AG09309 (cell line): ENCODE results near the gene SLC25A21.

Source experiments
- DNase-seq: peaks from one replicate; pipeline ENCODE4 v3.0.0-alpha.2; 2010; ENCODE audit warnings: low read depth
- H3K4me3 ChIP-seq: 2 replicates; pipeline ENCODE4 v1.5.1; 2011; ENCODE audit warnings: mild to moderate bottlenecking, low read depth, low read length, moderate library complexity; ENCODE audit not compliant: control insufficient read depth
- TF ChIP-seq, protein P1 (sequence below): IDR thresholded peaks from 2 replicates; pipeline ENCODE4 v1.5.1; 2011; ENCODE audit warnings: mild to moderate bottlenecking, low read depth, low read length, inconsistent platforms; ENCODE audit not compliant: insufficient read depth, control insufficient read depth; ENCODE audit errors: missing control alignments

Gene SLC25A21

DNA sequence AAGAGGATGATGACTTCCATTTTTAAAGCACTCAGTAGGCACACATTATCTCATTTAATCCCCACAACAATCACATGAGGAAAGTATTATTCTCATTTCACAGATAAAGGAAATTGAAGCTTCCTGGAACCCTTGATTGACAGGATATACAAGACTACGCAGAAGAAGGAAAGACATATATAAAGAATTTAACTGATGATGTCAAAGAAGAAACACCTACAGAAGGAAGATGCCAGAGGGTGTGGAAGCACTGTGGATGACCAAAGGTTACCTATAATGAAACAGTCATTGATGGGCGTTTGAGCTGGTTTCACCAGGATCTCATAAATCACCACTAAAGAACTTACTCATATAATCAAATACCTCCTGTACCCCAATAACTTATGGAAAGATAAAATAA lies 197.4 kb downstream of the SLC25A21 start:
- TF ChIP-seq, protein P1, sequence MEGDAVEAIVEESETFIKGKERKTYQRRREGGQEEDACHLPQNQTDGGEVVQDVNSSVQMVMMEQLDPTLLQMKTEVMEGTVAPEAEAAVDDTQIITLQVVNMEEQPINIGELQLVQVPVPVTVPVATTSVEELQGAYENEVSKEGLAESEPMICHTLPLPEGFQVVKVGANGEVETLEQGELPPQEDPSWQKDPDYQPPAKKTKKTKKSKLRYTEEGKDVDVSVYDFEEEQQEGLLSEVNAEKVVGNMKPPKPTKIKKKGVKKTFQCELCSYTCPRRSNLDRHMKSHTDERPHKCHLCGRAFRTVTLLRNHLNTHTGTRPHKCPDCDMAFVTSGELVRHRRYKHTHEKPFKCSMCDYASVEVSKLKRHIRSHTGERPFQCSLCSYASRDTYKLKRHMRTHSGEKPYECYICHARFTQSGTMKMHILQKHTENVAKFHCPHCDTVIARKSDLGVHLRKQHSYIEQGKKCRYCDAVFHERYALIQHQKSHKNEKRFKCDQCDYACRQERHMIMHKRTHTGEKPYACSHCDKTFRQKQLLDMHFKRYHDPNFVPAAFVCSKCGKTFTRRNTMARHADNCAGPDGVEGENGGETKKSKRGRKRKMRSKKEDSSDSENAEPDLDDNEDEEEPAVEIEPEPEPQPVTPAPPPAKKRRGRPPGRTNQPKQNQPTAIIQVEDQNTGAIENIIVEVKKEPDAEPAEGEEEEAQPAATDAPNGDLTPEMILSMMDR: no peak
- no peak overlapping the region for H3K4me3 ChIP-seq
- DNase-seq: no peak

DNA sequence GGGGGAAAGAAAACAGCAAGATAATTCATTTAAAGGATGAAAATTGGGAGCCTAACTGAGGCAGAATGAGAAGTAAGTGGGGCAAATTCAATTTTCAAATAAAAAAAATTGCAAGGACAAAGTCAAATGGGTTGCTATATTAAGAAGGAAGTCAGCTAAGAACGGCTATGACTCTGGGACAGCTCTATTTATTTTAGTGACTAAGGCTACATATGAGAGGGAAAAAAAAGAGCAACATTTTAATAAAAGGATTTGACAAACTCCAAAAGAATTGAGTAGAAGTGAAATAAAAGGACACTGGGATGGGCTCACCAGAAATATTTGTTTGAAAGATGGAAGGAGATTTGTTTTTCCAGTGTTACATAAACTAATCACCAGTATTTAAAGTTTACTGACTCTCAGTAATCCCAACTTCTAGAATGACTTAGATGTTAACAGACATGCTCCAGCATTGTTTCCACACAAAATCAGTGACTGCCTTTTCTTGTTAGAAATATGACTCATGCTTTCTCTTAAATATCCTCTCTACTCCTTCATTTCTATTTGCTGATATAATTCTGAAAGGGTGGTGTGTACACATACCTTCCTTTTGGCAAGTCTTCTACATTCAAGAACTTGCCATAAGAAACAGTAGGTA lies 198.5 kb downstream of the SLC25A21 start:
- DNase-seq: peak; percentile 38
- H3K4me3 ChIP-seq: no peak overlapping the region
- TF ChIP-seq, protein P1: no peak

DNA sequence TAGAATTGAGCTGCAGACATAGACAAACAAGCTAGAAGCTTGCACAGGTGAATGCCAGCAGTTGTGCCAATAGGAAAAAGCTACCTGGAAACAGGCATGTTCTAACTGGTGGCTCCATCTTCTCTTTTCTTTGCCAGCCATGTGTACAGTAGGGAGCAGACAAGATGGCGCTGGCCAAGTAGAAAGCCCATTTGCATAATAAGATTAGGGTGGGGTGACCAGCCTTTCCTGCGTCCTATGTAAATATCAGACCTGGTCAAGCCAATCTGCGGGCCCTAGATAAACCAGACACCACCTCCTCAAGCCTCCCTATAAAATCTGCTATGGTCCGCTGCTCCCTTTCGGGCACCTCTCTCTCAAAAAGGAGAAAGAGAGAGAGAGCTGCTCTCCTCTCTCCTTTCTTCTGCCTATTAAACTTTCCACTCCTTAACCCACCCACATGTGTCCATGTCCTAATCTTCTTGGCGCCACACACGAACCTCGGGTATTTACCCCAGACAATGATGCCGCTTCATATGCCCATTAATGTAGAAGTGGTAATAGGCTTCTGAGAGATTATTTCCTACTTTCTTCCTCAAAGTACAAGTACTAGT lies 201.0 kb downstream of the SLC25A21 start:
- TF ChIP-seq, protein P1: no peak
- DNase-seq: no peak
- no peak overlapping the region for H3K4me3 ChIP-seq

DNA sequence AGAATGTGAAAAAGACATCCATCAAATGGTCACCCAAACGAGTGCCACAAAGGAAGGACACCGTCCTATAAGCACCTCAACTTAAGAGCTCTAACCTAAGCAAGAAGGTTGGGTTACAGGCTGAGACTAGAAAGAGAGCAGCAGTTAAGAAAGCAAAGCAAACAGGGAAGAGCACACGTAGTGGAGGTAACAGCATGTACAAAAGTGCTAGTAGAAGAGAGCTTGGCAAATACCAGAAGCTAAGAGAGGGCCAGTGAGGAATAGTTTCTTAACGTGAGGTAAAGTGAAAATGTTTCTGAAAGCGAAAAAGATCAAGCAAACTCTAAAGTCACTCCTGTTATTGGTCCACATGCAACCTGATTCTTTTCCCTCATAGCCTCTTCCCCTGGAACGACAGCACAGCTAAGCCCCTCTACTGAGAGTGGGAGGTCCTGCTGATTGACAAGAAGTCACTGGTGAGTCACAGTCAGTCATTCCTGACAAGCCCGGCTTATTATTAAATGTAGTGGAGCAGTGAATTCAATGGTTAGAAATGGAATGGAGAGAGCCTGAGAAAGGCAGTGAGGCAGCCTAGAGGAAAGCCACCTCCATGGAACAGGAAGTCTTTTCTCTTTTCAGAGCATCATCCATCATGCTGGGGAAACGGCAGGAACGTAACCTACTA lies 204.4 kb downstream of the SLC25A21 start:
- H3K4me3 ChIP-seq: no peak overlapping the region
- TF ChIP-seq, protein P1: no peak
- DNase-seq: no peak

DNA sequence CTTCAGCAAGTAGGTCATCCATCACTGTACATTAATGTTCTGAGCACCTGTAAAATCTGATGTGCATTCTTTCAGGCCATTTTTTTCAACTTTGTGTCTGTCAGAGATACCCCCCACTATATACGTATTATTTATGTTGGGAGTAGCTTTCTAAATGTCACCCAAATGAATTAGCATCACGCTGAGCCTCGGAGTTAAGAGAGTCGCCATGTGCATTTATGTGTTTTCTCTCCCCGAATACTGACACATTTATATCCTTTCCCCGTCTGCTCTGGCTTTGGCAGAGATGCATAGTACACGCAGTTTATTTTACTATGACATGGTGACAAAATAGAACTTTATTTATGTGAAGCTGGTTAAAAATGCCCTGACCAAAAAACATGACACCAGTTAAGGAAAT lies 216.4 kb downstream of the SLC25A21 start:
- no peak for DNase-seq
- TF ChIP-seq, protein P1: no peak
- H3K4me3 ChIP-seq: no peak overlapping the region

DNA sequence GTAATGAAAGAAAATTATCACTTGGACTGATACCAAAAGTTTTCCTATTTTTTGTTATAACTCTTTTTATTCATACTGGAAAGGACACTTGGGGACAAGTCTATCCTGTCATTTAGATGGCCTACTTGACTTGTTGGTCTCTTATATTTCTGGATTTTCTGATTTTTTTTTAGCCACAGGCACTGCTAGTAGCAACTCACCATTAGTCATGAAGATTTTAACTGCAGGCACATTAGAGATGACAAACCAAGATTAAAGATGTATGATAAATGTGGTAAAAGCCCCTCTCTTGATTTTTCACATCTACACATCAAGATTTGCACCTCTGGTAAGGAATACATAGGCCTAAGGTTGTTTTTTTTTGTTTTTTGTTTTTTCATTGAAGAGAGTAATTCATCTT lies 217.0 kb downstream of the SLC25A21 start:
- TF ChIP-seq, protein P1: no peak
- DNase-seq: no peak
- H3K4me3 ChIP-seq: no peak overlapping the region
